Ovary (tissue), 3 donors: Measurements from ENCODE around the gene PAIP1.

Source experiments
- EP300 ChIP-seq: sonication (generic); formaldehyde crosslinking; IDR thresholded peaks from one replicate; pipeline ENCODE4 v1.6.1; 2017; ENCODE audit warnings: antibody characterized with exemption
- TF ChIP-seq, protein P1 (sequence below), 3 donors: fragments of 450-650 bp in 2 of 3; fragments of 200-600 bp in 1 of 3; IDR thresholded peaks; one replicate each; pipeline versions ENCODE4 v1.5.1 to v1.8.0; 2016 to 2022; ENCODE audit warnings: antibody characterized with exemption in 3 of 3, mild to moderate bottlenecking in 1 of 3
- donor health status: DM: no; HTN: no; CAD: no.

DNA sequence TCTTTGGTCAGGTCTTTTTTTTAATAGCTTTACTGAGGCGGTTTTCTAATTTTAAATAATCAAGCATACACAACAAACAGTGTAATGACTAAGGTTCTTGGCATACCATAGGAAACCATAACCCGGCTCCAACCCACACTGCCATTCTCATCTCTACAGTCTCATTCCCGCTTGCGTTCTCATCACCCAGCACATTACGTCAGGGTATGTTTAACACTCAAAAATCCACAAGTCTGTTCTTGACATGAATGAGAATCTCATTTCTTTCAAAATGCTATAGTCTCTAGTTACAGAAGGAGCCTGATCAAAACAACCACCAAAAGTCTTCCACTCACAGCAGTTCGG is 42.4 kb downstream of the PAIP1 start:
- TF ChIP-seq EP300 = no peak
- TF ChIP-seq, protein P1, sequence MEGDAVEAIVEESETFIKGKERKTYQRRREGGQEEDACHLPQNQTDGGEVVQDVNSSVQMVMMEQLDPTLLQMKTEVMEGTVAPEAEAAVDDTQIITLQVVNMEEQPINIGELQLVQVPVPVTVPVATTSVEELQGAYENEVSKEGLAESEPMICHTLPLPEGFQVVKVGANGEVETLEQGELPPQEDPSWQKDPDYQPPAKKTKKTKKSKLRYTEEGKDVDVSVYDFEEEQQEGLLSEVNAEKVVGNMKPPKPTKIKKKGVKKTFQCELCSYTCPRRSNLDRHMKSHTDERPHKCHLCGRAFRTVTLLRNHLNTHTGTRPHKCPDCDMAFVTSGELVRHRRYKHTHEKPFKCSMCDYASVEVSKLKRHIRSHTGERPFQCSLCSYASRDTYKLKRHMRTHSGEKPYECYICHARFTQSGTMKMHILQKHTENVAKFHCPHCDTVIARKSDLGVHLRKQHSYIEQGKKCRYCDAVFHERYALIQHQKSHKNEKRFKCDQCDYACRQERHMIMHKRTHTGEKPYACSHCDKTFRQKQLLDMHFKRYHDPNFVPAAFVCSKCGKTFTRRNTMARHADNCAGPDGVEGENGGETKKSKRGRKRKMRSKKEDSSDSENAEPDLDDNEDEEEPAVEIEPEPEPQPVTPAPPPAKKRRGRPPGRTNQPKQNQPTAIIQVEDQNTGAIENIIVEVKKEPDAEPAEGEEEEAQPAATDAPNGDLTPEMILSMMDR (IDR thresholded peaks at IDR 0.05) = no peak
